HepG2 (cell line): ENCODE measurements around the gene YPEL4.

Source experiments
- CTCF ChIP-seq: sonication (generic); formaldehyde crosslinking; IDR thresholded peaks from 2 replicates; pipeline ENCODE4 v1.5.0; 2020; ENCODE audit warnings: mild to moderate bottlenecking, missing genetic modification reagents, moderate library complexity
- KLF16 ChIP-seq, 2 experiments: sonication (generic) in 1 of 2; formaldehyde crosslinking in 1 of 2; IDR thresholded peaks; 2 replicates each; pipeline versions ENCODE4 v1.6.1 to v1.8.0; 2016 to 2023; ENCODE audit warnings: missing genetic modification reagents in 2 of 2, missing compliant biosample characterization in 1 of 2
- KLF9 ChIP-seq: IDR thresholded peaks from 2 replicates; pipeline ENCODE4 v1.6.1; 2016; ENCODE audit warnings: low read depth
- MAFK ChIP-seq, 2 experiments: IDR thresholded peaks in 1 of 2; conservative IDR thresholded peaks in 1 of 2; 2 replicates each; pipeline ENCODE4 v1.6.1; 2011; ENCODE audit warnings: improper control_type of control experiment in 2 of 2, low read length in 2 of 2
- MNT ChIP-seq: fragments of 450-650 bp; IDR thresholded peaks from 2 replicates; pipeline ENCODE4 v1.6.1; 2016
- NRL ChIP-seq: sonication (generic); formaldehyde crosslinking; IDR thresholded peaks from 2 replicates; pipeline ENCODE4 v1.5.0; 2020; ENCODE audit warnings: missing genetic modification reagents, mild to moderate bottlenecking, moderate library complexity, borderline replicate concordance
- POLR2A ChIP-seq, 2 experiments: IDR thresholded peaks; 2 replicates each; pipeline ENCODE4 v1.6.1; 2011; ENCODE audit warnings: low read depth in 2 of 2, low read length in 2 of 2, mild to moderate bottlenecking in 1 of 2, moderate library complexity in 1 of 2; ENCODE audit not compliant: insufficient read depth in 1 of 2
- POLR2AphosphoS5 ChIP-seq: IDR thresholded peaks from 2 replicates; pipeline ENCODE4 v1.6.1; 2012; ENCODE audit warnings: low read depth, low read length
- PTBP1 ChIP-seq: fragments of 200-400 bp; formaldehyde crosslinking; IDR thresholded peaks from 2 replicates; pipeline ENCODE4 v1.6.1; 2018; ENCODE audit warnings: low read length, low read depth; ENCODE audit not compliant: poor library complexity, severe bottlenecking
- RORA ChIP-seq: sonication (generic); formaldehyde crosslinking; IDR thresholded peaks from 2 replicates; pipeline ENCODE4 v1.5.0; 2020; ENCODE audit warnings: mild to moderate bottlenecking, missing genetic modification reagents, moderate library complexity
- SP2 ChIP-seq: sonication (generic); formaldehyde crosslinking; IDR thresholded peaks from 2 replicates; pipeline ENCODE4 v1.5.1; 2020; ENCODE audit warnings: mild to moderate bottlenecking, missing genetic modification reagents
- ZNF232 ChIP-seq: sonication (generic); formaldehyde crosslinking; IDR thresholded peaks from 2 replicates; pipeline ENCODE4 v1.4.0; 2020; ENCODE audit warnings: missing genetic modification reagents, borderline replicate concordance
- TF ChIP-seq, protein P1 (sequence below): sonication (generic); formaldehyde crosslinking; IDR thresholded peaks from 2 replicates; pipeline ENCODE4 v1.4.0; 2020; ENCODE audit warnings: missing genetic modification reagents, mild to moderate bottlenecking, borderline replicate concordance
- TF ChIP-seq, protein P2 (sequence below): sonication (generic); formaldehyde crosslinking; IDR thresholded peaks from 2 replicates; pipeline ENCODE4 v1.5.0; 2020; ENCODE audit warnings: missing genetic modification reagents

DNA sequence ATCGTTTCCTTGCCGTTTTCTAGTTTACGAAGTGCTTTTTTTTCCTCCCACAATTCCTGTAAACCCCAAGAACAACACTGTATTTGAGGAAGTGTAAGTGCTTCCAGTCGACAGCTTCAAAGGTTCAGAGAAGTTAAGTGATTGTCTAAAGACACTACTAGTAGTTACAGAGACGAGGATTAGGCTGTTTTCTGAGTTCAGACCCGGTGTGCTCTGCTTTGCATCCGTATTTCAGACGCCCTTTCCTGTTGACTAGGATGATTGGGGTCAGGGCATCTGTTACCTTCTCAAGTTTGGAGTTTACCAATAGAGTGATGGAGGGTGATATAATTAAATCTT is 8.3 kb upstream of the YPEL4 start:
- TF ChIP-seq, protein P1, sequence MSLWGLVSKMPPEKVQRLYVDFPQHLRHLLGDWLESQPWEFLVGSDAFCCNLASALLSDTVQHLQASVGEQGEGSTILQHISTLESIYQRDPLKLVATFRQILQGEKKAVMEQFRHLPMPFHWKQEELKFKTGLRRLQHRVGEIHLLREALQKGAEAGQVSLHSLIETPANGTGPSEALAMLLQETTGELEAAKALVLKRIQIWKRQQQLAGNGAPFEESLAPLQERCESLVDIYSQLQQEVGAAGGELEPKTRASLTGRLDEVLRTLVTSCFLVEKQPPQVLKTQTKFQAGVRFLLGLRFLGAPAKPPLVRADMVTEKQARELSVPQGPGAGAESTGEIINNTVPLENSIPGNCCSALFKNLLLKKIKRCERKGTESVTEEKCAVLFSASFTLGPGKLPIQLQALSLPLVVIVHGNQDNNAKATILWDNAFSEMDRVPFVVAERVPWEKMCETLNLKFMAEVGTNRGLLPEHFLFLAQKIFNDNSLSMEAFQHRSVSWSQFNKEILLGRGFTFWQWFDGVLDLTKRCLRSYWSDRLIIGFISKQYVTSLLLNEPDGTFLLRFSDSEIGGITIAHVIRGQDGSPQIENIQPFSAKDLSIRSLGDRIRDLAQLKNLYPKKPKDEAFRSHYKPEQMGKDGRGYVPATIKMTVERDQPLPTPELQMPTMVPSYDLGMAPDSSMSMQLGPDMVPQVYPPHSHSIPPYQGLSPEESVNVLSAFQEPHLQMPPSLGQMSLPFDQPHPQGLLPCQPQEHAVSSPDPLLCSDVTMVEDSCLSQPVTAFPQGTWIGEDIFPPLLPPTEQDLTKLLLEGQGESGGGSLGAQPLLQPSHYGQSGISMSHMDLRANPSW (CRISPR knock-in tag) = no peak
- TF ChIP-seq MAFK (conservative IDR thresholded peaks at IDR 0.05 in 1 of 2, IDR thresholded peaks at IDR 0.05 in 1 of 2; ENCODE audit: low read length in 2 of 2) = no peak
- no peak for TF ChIP-seq ZNF232 (CRISPR knock-in tag)
- TF ChIP-seq POLR2AphosphoS5 = no peak
- no peak for TF ChIP-seq KLF16 (CRISPR knock-in tag; IDR thresholded peaks at IDR 0.05)
- no peak for TF ChIP-seq CTCF (CRISPR knock-in tag)
- TF ChIP-seq PTBP1 = no peak
- TF ChIP-seq NRL (CRISPR knock-in tag) = no peak
- TF ChIP-seq SP2 = no peak
- TF ChIP-seq MNT = no peak
- no peak for TF ChIP-seq POLR2A (IDR thresholded peaks at IDR 0.05; ENCODE audit: insufficient read depth in 1 of 2, low read depth in 2 of 2, low read length in 2 of 2)
- TF ChIP-seq, protein P2, sequence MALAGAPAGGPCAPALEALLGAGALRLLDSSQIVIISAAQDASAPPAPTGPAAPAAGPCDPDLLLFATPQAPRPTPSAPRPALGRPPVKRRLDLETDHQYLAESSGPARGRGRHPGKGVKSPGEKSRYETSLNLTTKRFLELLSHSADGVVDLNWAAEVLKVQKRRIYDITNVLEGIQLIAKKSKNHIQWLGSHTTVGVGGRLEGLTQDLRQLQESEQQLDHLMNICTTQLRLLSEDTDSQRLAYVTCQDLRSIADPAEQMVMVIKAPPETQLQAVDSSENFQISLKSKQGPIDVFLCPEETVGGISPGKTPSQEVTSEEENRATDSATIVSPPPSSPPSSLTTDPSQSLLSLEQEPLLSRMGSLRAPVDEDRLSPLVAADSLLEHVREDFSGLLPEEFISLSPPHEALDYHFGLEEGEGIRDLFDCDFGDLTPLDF = no peak
- no peak for TF ChIP-seq KLF9 (CRISPR knock-in tag)
- no peak for TF ChIP-seq RORA (CRISPR knock-in tag)
